Mesothelial cell of epicardium (in vitro differentiated cells): ENCODE measurements around the gene CHD6. TPM values are rescaled to one million over a fixed set of nuclear protein-coding genes. Genes with fewer than 3 reads are reported as not detected.

Source experiments
- DNase-seq, 2 experiments: peaks; one replicate each; pipeline ENCODE4 v3.0.0; 2021; ENCODE audit warnings: low spot score in 2 of 2; ENCODE audit not compliant: unreplicated experiment in 2 of 2
- H3K27ac Mint-ChIP-seq: 2 replicates; pipeline ENCODE4 v1.8.0; 2021; ENCODE audit warnings: mixed read lengths
- H3K27me3 Mint-ChIP-seq: 2 replicates; pipeline ENCODE4 v1.8.0; 2021; ENCODE audit warnings: low read depth, mixed read lengths
- H3K36me3 Mint-ChIP-seq: 2 replicates; pipeline ENCODE4 v1.8.0; 2021; ENCODE audit warnings: mixed read lengths
- H3K4me1 Mint-ChIP-seq: 2 replicates; pipeline ENCODE4 v1.8.0; 2021; ENCODE audit warnings: mixed read lengths
- H3K4me3 Mint-ChIP-seq: 2 replicates; pipeline ENCODE4 v1.8.0; 2021; ENCODE audit warnings: mild to moderate bottlenecking, moderate library complexity, mixed read lengths
- H3K9me3 Mint-ChIP-seq: 2 replicates; pipeline ENCODE4 v1.8.0; 2021; ENCODE audit warnings: mixed read lengths
- total RNA-seq: library from RNA; stranded (reverse); gene quantifications from 3 replicates; pipeline ENCODE4 v1.2.1, GENCODE V29; 2021
- TF ChIP-seq, protein P1 (sequence below): fragments of 200-600 bp; sonication (generic); IDR thresholded peaks from one replicate; pipeline ENCODE4 v1.5.0; 2021; ENCODE audit warnings: antibody characterized with exemption; ENCODE audit not compliant: unreplicated experiment

CHD6 gene
- total RNA-seq, 1 donor from 2014 or later = 107 TPM

DNA sequence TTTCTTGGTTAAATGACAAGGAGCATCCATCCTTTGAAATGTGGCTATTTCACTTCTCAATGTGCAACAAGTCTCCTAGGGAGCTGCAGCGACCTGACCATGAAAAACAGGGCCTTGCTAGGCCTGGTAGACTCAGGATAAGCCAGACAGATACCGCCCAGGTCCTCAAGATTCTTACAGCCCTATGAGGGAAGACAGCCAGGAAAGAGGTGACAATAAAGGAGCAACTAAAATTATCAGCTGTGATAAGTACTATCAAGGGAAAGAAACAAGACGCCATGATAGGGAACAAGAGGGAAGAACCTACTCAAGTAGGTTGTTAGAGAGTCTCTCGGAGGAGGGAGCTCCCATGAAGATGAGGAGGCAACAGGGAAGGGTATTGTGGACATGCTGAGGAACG, 200.1 kb downstream of the CHD6 start:
- Mint-ChIP-seq H3K4me1 (no peaks in the 10 kb centered on the region), H3K9me3 (no peaks in the 10 kb centered on the region), H3K4me3 (no peak overlapping the region), H3K27ac (no peak overlapping the region), H3K36me3 (peaks cover 70% of the 10 kb centered on the region), H3K27me3 (no peaks in the 10 kb centered on the region)
- TF ChIP-seq, protein P1, sequence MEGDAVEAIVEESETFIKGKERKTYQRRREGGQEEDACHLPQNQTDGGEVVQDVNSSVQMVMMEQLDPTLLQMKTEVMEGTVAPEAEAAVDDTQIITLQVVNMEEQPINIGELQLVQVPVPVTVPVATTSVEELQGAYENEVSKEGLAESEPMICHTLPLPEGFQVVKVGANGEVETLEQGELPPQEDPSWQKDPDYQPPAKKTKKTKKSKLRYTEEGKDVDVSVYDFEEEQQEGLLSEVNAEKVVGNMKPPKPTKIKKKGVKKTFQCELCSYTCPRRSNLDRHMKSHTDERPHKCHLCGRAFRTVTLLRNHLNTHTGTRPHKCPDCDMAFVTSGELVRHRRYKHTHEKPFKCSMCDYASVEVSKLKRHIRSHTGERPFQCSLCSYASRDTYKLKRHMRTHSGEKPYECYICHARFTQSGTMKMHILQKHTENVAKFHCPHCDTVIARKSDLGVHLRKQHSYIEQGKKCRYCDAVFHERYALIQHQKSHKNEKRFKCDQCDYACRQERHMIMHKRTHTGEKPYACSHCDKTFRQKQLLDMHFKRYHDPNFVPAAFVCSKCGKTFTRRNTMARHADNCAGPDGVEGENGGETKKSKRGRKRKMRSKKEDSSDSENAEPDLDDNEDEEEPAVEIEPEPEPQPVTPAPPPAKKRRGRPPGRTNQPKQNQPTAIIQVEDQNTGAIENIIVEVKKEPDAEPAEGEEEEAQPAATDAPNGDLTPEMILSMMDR = no peak
- DNase-seq = no peak

DNA sequence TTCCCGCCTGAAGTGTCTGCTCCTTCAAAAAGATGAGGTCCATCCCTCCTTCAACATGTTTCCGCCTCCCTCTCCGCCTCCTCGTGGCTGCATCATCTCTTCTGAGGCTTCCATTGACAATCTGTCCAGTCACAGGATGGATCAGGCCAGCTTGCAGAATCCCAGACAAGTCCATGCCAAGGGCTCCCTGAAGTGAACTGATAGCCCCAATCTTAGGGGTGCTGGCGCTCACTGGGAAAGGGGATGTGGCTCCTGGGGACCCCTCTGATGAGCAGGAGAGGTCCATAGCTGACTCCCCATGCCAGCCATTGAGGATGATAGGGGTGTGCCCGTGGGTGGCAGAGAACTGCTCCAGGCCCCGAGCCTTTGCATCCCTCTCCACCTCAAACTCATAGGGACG, 203.0 kb downstream of the CHD6 start:
- DNase-seq = no peak
- Mint-ChIP-seq H3K36me3 (peaks cover 60% of the 10 kb centered on the region), H3K4me1 (peaks cover 4% of the 10 kb centered on the region), H3K27me3 (no peaks in the 10 kb centered on the region), H3K27ac (no peak overlapping the region), H3K4me3 (no peak overlapping the region), H3K9me3 (no peaks in the 10 kb centered on the region)
- TF ChIP-seq, protein P1 = no peak

DNA sequence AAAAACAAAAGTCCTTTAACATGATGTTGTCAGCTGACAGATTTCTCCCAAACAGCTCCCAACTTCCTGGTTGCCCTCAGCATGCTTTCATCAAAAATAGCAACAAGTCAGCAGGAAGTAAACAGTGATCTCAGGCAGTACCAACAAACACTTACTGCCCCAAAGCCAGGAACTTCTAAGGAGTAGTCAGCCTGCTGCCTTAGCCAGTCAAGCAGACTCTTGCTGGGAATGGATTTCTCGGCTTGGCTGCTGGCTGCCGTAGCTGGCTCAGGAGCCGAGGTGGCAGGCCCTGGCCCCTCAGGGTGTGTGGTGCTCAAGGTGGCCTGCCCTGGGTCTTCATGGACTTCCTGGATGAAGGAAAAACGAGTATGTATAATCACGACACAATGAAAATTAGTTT, 205.0 kb downstream of the CHD6 start:
- Mint-ChIP-seq H3K27ac (peak overlapping the region; percentile 8), H3K4me3 (no peak overlapping the region), H3K4me1 (peaks cover 4% of the 10 kb centered on the region), H3K36me3 (peaks cover 56% of the 10 kb centered on the region), H3K9me3 (no peaks in the 10 kb centered on the region), H3K27me3 (no peaks in the 10 kb centered on the region)
- TF ChIP-seq, protein P1 = no peak
- no peak for DNase-seq

DNA sequence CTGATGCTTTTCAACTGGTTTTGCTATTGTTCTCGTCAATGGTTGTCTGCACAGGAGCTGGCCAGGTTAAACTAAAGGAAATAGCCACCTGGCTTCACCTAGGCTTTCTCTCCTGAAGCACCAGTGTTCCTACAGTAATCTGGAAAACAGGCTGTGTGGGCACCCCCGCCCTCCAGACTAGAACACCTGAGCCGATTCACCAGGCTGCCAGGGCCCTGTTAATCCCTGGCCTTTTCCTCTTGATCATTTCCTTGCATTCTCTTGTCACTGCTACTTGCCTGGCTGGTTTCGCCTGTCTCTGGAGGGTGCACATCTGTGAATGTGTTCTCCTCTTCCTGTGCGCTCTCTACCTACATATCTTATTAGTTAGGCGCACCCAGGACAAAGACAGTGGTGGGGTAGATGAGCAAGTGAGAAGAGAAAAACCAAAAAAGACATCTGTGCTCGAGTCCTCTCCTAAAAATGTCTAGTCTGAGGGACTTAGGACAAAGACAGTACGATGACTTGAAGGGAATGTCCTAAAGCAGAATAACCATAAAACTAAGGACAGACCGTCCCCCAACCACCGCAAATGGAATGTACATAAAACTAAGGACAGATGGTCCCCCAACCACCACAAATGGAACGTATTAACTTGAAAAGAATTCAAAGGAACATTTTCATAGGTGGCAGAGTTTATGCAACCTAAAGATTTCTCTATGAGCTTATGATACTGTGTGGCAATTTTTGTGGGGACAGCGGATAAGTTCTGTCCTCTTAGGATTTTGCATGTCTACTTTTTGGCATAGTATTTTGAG, 205.7 kb downstream of the CHD6 start:
- H3K4me3 Mint-ChIP-seq = no peak overlapping the region
- H3K9me3 Mint-ChIP-seq = no peaks in the 10 kb centered on the region
- no peak for DNase-seq
- H3K4me1 Mint-ChIP-seq = peaks cover 4% of the 10 kb centered on the region
- TF ChIP-seq, protein P1 = no peak
- H3K27ac Mint-ChIP-seq = peak overlapping the region; percentile 61
- H3K36me3 Mint-ChIP-seq = peaks cover 50% of the 10 kb centered on the region
- H3K27me3 Mint-ChIP-seq = no peaks in the 10 kb centered on the region

DNA sequence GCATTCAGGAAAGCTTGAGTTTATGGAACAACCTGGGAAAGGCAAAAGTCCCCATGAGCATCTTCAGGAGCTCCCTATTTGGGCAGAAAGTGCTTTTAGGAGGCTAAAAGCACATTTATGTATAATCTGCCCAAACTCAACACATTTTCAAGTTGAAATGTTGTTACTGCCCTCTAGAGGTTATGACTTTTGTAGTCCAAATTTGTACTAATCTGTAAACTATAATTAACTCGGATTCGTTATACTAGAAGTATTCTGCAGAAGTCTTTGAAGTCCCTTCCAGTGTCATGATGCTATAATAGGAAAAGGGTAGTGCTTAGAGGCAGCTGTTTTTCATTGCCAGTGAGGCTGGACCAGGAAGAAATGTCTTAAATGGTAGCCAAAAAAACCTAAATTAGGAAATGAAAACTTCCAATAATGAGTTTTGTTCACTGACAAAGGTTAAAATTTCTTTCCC, 206.8 kb downstream of the CHD6 start:
- no peaks in the 10 kb centered on the region for H3K9me3 Mint-ChIP-seq
- H3K36me3 Mint-ChIP-seq = peaks cover 50% of the 10 kb centered on the region
- no peak for DNase-seq
- no peak overlapping the region for H3K4me3 Mint-ChIP-seq
- H3K27me3 Mint-ChIP-seq = no peaks in the 10 kb centered on the region
- no peak overlapping the region for H3K27ac Mint-ChIP-seq
- H3K4me1 Mint-ChIP-seq = peaks cover 4% of the 10 kb centered on the region
- TF ChIP-seq, protein P1 = peak; percentile 23
